ENCODE results near the gene WASF1.

GRCh38 chr6:110207652-110208051, 28.2 kb upstream of the WASF1 start:
- TF ChIP-seq CTCF (IDR thresholded peaks at IDR 0.05 in 8 of 11, conservative IDR thresholded peaks at IDR 0.05 in 3 of 11) (no peak), POLR2A (IDR thresholded peaks at IDR 0.05) (no peak), POLR2AphosphoS5 (IDR thresholded peaks at IDR 0.05) (no peak)

Measured in spleen (tissue), 7 donors.